ENCODE results near the gene ANO3. TPM values are rescaled to one million over a fixed set of nuclear protein-coding genes. Genes with fewer than 3 reads are reported as not detected.

The ANO3 gene
- total and polyA plus RNA-seq, 2 donors (not counting 3 experiments of a cell fraction or from before 2014, with no cell fraction given) = not detected

DNA sequence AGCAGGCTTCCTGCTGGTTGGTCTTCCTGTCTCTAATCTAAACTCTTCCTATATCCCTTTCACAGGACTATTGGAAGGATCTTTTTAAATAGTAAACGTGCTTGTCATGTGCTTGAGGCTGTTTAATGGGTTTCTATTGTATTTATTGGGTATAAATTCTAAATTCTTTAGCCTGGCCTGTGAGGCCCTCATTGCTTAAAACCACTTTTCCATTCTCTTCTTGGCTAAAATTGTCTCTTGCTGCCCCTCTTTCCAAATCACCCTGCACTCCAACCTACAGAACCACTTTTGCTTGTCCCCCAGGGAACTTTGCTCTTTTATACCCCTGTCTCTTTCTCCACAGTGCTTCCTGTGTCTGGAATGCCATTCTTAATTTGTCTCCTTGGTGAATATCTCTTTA lies 286.5 kb downstream of the ANO3 start:
- POLR2A ChIA-PET = no interaction called here

More for the DNA sequence above, 286.5 kb downstream of the ANO3 start:
- no peaks in the 10 kb centered on the region for H3K4me1 ChIP-seq (ENCODE audit: control insufficient read depth, extremely low read depth, insufficient read depth, low read length)
- no peak overlapping the region for H3K9ac ChIP-seq (replicated peaks; ENCODE audit: extremely low read depth, insufficient read depth, low read length)
- CTCF ChIA-PET = no interaction called here
- no peak overlapping the region for H3K27ac ChIP-seq (ENCODE audit: insufficient read depth, low read depth, low read length)
- dilution Hi-C loops (cut with MboI; ENCODE audit: extremely low pct_ligation_motif_present, low sequenced_read_pairs) = no loop called here
- H3K79me2 ChIP-seq (ENCODE audit: control insufficient read depth, insufficient read depth, low read length) = no peaks in the 10 kb centered on the region
- no TSS peak for BruUV-seq (replicated peaks)
- TF ChIP-seq GATA2 (IDR thresholded peaks at IDR 0.05; ENCODE audit: insufficient read depth, insufficient read length, low read depth, low read length) (no peak), FOS (IDR thresholded peaks at IDR 0.05; ENCODE audit: borderline replicate concordance, insufficient read depth, low read length) (no peak), JUN (IDR thresholded peaks at IDR 0.05; ENCODE audit: borderline replicate concordance, insufficient read depth, insufficient read length, low read depth) (no peak), POLR2AphosphoS5 (IDR thresholded peaks at IDR 0.05; ENCODE audit: insufficient read depth, low read depth, low read length) (no peak), EZH2 (IDR thresholded peaks at IDR 0.05; ENCODE audit: borderline replicate concordance, low read depth, low read length, severe bottlenecking) (no peak), MYC (IDR thresholded peaks at IDR 0.05; ENCODE audit: low read depth, low read length) (no peak), POLR2A (IDR thresholded peaks at IDR 0.05; ENCODE audit: low read depth, low read length) (no peak)
- TF ChIP-seq, protein P1, sequence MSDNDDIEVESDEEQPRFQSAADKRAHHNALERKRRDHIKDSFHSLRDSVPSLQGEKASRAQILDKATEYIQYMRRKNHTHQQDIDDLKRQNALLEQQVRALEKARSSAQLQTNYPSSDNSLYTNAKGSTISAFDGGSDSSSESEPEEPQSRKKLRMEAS (IDR thresholded peaks at IDR 0.05; ENCODE audit: insufficient read depth, insufficient read length) = no peak
- TF ChIP-seq, protein P2, sequence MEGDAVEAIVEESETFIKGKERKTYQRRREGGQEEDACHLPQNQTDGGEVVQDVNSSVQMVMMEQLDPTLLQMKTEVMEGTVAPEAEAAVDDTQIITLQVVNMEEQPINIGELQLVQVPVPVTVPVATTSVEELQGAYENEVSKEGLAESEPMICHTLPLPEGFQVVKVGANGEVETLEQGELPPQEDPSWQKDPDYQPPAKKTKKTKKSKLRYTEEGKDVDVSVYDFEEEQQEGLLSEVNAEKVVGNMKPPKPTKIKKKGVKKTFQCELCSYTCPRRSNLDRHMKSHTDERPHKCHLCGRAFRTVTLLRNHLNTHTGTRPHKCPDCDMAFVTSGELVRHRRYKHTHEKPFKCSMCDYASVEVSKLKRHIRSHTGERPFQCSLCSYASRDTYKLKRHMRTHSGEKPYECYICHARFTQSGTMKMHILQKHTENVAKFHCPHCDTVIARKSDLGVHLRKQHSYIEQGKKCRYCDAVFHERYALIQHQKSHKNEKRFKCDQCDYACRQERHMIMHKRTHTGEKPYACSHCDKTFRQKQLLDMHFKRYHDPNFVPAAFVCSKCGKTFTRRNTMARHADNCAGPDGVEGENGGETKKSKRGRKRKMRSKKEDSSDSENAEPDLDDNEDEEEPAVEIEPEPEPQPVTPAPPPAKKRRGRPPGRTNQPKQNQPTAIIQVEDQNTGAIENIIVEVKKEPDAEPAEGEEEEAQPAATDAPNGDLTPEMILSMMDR (IDR thresholded peaks at IDR 0.05; ENCODE audit: extremely low read depth in 1 of 2, insufficient read depth in 1 of 2, low read depth in 1 of 2, low read length in 2 of 2) = no peak
- no peak overlapping the region for H3K4me3 ChIP-seq (replicated peaks in 1 of 3; ENCODE audit: insufficient read depth in 1 of 3, low read depth in 1 of 3, low read length in 3 of 3)
- intact Hi-C loops (cut with micrococcal nuclease) = no loop called here
- H3K9me1 ChIP-seq (replicated peaks; ENCODE audit: control insufficient read depth, extremely low read depth, insufficient read depth, low read length) = no peaks in the 10 kb centered on the region
- no peak overlapping the region for H2AFZ ChIP-seq (ENCODE audit: low read depth, low read length)
- FAIRE-seq = no peak
- H3K9me3 ChIP-seq (replicated peaks; ENCODE audit: control insufficient read depth, insufficient read depth, low read length) = no peaks in the 10 kb centered on the region
- no peaks in the 10 kb centered on the region for H3K27me3 ChIP-seq (ENCODE audit: control insufficient read depth in 2 of 2, insufficient read depth in 2 of 2, low read length in 2 of 2)
- H4K20me1 ChIP-seq (replicated peaks; ENCODE audit: control insufficient read depth, extremely low read depth, insufficient read depth, low read length) = no peaks in the 10 kb centered on the region
- no peak for DNase-seq (ENCODE audit: low read depth, low spot score)
- H3K4me2 ChIP-seq (ENCODE audit: insufficient read depth, low read length) = no peak overlapping the region
- no peaks in the 10 kb centered on the region for H3K36me3 ChIP-seq (ENCODE audit: control insufficient read depth in 2 of 2, extremely low read depth in 1 of 2, insufficient read depth in 2 of 2, low read length in 2 of 2)

Measured in endothelial cell of umbilical vein (primary cell).